HG03135 (cell line): ENCODE results near the gene RAB3GAP2.
"Not testable (repeated sequence)": the region's sequence is repeated elsewhere in the genome, so short reads cannot be mapped to it uniquely, and the experiment has no call there.

ENCODE experiments used
- ATAC-seq: cut with Tn5 transposase; IDR thresholded peaks from one replicate; pipeline ENCODE4 v1.9.1; 2021; ENCODE audit warnings: mild to moderate bottlenecking, moderate library complexity; ENCODE audit not compliant: unreplicated experiment

Gene RAB3GAP2

GRCh38 chr1:220291580-220291979, 19.3 kb upstream of the RAB3GAP2 start:
- no peak for ATAC-seq

- no peak for ATAC-seq
Observed at GRCh38 chr1:220290140-220290761, 18.0 kb upstream of the RAB3GAP2 start.

DNA sequence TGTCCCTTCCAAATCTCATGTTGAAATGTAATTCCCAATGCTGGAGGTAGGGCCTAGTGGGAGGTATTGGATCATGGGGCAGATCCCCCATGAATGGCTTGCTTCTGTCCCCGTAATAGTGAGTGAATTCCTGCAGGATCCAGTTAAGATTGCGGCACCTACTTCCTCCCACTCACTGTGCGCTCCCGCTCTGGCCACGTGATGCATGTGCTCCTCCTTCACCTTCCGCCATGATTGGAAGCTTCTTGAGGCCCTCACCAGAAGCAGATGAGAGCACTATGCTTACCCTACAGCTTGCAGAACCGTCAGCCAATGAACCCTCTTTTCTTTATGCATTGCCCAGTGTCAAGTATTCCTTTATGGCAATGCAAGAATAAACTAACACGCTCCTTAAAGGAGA, 14.9 kb upstream of the RAB3GAP2 start:
- ATAC-seq, result no peak

DNA sequence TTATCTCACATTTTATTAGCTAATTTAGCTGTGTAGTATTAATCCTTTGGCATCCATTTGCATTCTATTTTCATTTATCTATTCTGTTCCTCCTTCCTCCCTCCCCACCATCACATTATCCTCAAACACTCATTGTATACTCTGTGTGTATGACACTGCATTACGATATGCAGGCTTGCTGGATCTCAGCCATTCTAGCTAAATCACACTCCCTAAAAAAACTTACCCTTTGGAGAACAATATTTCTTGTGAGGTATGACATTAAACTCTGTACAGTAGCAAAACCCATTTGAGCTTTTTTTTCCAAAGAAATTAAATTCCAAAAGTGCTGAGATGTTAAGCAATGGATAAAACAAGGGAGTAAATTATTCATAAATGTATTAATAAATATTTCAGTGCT, 11.4 kb upstream of the RAB3GAP2 start:
- no peak for ATAC-seq

DNA sequence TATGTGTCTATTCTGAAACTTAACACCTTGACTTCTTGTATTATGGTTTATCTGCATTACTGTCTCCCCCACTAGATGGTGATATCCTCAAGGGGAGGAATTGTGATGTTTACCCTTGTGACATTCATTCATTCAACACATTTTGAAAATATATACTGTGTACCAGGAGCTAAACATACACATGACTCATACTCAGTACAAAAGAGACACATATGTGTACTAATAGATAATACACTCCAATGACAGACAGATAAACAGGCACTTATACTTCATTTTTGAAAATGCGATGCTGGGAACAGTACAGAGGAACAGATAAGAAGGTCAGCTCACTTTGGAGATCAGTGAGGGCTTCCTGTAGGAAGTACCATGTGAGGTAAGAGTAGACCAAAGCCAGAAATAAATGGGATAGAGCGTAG, 8.9 kb upstream of the RAB3GAP2 start:
- ATAC-seq, result no peak

- ATAC-seq, result no peak
Observed at GRCh38 chr1:220280249-220280648, 8.0 kb upstream of the RAB3GAP2 start.

GRCh38 chr1:220278991-220279390, 6.7 kb upstream of the RAB3GAP2 start:
- ATAC-seq, result no peak

GRCh38 chr1:220275430-220275829, 3.2 kb upstream of the RAB3GAP2 start:
- no peak for ATAC-seq

- ATAC-seq, result no peak
Observed at GRCh38 chr1:220274251-220274855, 2.1 kb upstream of the RAB3GAP2 start.

- no peak for ATAC-seq
Observed at GRCh38 chr1:220272841-220273090, 513 bp upstream of the RAB3GAP2 start.

DNA sequence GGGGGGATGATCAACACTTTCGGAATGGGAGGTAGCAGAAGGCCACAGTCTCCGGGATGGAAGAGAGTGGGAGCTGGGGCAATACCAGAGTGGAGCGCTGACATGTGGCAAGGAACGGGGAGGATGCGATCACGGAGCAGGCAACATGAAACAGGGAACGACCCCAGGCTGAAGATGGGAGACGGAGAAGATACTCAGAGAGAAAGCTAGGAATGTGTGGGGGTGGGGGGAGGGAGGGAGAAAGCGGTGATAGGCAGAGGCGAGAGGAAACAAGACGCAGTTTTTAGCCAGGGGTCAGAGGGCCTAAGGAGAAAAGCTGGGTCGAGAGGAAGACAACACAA, 577 bp downstream of the RAB3GAP2 start:
- no peak for ATAC-seq

- no peak for ATAC-seq
Observed at GRCh38 chr1:220269036-220269435, 3.2 kb downstream of the RAB3GAP2 start.

DNA sequence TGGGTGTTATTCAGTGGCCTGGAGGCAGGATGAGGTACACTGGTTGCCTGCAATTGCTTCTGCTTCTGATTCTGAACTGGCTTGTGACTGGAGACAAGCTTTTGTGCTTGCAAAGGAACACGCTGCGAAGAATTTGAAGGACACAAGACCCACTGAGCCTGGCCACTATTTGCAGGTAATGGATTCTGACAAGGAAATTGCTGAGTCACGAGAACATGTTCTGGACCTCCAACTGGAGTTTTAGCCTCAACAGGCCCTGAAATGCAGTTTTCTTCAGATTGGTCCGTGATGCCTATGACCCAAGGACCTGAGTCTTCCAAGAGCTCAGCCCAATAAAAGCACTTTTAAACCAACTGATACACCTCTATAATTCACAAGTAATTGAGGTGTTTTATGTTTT, 4.6 kb downstream of the RAB3GAP2 start:
- no peak for ATAC-seq

- ATAC-seq, result not testable (repeated sequence)
Observed at GRCh38 chr1:220260228-220260627, 12.0 kb downstream of the RAB3GAP2 start.

DNA sequence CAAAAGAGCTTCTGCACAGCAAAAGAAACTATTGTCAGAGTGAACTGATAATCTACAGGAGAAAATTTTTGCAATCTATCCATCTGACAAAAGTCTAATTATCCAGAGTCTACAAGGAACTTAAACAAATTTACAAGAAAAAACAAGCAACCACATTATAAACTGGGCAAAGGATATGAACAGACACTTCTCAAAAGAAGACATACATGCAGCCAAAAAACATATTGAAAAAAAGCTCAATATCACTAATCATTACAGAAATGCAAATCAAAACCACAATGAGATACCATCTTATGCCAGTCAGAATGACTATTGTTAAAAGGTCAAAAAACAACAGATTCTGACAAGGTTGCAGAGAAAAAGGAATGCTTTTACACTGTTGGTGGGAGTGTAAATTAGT, 12.5 kb downstream of the RAB3GAP2 start:
- ATAC-seq, result not testable (repeated sequence)

DNA sequence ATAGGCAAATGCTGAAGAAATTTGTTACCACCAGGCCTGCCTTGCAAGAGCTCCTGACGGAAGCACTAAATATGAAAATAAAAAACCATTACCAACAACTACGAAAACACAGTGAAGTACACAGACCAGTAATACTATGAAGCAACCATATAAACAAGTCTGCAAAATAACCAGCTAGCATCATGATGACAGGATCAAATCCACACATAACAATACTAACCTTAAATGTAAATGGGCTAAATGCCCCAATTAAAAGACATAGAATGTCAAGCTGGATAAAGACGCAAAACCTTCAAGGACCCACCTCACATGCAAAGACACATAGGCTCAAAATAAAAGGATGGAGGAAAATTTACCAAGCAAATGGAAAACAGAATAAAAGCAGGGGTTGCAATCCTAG, 16.1 kb downstream of the RAB3GAP2 start:
- ATAC-seq, result not testable (repeated sequence)

GRCh38 chr1:220255204-220255603, 17.0 kb downstream of the RAB3GAP2 start:
- ATAC-seq, result no peak

DNA sequence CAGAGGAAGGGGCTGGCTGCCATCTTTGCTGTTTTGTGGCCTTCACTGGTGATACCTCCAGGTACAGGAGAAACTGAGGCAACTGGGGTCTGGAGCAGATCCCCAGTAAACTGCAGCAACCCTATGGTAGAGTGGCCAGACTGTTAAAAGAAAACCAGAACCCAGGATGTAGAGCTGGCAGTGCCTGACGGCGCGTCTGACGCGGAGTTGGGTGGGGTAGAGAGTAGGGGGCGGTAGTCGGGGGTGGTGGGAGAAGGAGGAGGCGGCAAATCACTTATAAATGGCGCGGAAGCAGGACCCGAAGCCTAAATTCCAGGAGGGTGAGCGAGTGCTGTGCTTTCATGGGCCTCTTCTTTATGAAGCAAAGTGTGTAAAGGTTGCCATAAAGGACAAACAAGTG, 19.0 kb downstream of the RAB3GAP2 start:
- ATAC-seq, result not testable (repeated sequence)

DNA sequence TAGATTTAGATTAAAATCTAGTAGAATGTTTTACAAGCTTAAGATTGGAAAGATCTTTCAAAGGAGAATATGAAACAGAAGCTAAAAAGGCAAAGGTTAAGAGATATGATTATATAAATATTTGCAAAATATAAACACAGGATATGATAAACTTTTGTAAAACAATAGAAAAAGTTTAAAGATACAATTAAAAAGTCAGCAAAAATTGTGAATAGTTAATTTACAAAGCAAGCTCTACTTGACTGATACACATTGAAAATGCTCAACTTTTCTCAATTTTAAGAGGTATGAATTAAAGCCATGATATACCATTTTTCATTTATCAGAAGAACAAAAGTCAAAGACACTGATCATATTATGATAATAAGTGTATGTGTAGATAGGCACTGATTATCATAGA, 21.0 kb downstream of the RAB3GAP2 start:
- no peak for ATAC-seq

DNA sequence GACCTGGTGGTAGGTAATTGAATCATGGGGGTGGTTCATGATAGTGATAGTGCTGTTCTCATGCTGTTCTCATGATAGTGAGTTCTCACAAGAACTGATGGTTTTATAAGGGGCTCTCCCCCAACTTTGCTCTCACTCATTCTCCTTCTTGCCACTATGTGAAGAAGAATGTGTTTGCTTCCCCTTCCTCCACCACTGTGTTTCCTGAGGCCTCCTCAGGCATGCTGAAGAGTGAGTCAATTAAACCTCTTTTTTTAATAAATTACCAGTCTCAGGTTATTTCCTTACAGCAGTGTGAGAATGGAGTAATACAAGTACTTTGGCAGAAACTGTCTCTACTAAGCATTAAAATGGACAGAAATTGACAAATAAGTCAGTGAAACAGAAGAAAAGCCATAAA, 21.6 kb downstream of the RAB3GAP2 start:
- no peak for ATAC-seq

DNA sequence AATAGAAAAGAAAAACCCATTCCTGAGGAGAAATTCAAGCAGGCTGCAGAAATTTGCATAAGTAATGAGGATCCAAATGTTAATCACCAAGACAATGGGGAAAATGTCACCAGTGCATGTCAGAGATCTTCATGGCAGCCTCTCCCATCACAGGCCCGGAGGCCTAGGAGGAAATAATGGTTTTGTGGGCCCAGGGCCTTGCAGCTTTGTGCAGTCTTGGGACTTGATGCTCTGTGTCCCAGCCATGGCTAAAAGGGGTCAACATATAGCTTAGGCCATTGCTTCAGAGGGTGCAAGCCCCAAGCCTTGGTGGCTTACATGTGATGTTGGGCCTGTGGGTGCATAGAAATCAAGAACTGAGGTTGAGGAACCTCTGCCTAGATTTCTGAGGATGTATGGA, 22.7 kb downstream of the RAB3GAP2 start:
- no peak for ATAC-seq

GRCh38 chr1:220248715-220249265, 23.5 kb downstream of the RAB3GAP2 start:
- ATAC-seq, result not testable (repeated sequence)

- ATAC-seq, result not testable (repeated sequence)
Observed at GRCh38 chr1:220245900-220246299, 26.4 kb downstream of the RAB3GAP2 start.
